ENCODE measurements around the gene OR8U1. TPM values are rescaled to one million over a fixed set of nuclear protein-coding genes. Genes with fewer than 3 reads are reported as not detected.

Gene OR8U1
- total and polyA plus RNA-seq, 2 donors from 2014 or later = not detected

DNA sequence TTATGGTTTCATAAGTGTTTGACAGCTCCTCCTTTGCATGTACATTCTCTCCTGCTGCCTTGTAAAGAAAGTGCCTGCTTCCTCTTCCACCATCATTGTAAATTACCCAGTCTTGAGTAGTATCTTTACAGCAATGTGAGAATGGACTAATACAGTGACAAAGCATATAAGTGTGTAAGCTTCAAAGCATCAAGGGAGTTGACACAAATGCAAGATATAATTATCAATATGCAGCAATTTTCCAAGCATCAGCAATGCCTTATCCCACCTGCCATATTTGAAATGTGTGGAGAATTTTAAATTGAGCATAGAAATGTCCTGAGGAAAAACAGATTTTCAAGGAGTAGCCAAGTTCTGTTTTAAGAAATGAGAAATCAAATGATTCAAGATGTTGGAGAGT, 35.4 kb downstream of the OR8U1 start:
- H3K27me3 ChIP-seq (ENCODE audit: control insufficient read depth, insufficient read depth, low read length) = no peaks in the 10 kb centered on the region
- no peak overlapping the region for H3K27ac ChIP-seq (ENCODE audit: low read depth in 2 of 2, low read length in 2 of 2)
- FAIRE-seq (no peak), DNase-seq (no peak)
- intact Hi-C loops (cut with DNase I) = no loop called here
- H3K4me1 ChIP-seq (ENCODE audit: control insufficient read depth in 2 of 3, insufficient read depth in 2 of 3, low read depth in 1 of 3, low read length in 3 of 3) = no peaks in the 10 kb centered on the region
- no peak overlapping the region for H3K9ac ChIP-seq (ENCODE audit: low read length in 3 of 3)
- H3K9me3 ChIP-seq (ENCODE audit: control insufficient read depth in 2 of 3, insufficient read depth in 1 of 3, low read length in 3 of 3) = no peaks in the 10 kb centered on the region
- TF ChIP-seq, protein P1, sequence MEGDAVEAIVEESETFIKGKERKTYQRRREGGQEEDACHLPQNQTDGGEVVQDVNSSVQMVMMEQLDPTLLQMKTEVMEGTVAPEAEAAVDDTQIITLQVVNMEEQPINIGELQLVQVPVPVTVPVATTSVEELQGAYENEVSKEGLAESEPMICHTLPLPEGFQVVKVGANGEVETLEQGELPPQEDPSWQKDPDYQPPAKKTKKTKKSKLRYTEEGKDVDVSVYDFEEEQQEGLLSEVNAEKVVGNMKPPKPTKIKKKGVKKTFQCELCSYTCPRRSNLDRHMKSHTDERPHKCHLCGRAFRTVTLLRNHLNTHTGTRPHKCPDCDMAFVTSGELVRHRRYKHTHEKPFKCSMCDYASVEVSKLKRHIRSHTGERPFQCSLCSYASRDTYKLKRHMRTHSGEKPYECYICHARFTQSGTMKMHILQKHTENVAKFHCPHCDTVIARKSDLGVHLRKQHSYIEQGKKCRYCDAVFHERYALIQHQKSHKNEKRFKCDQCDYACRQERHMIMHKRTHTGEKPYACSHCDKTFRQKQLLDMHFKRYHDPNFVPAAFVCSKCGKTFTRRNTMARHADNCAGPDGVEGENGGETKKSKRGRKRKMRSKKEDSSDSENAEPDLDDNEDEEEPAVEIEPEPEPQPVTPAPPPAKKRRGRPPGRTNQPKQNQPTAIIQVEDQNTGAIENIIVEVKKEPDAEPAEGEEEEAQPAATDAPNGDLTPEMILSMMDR (IDR thresholded peaks at IDR 0.05; ENCODE audit: borderline replicate concordance, extremely low read depth, insufficient read depth) = no peak
- H3K36me3 ChIP-seq (ENCODE audit: control insufficient read depth in 2 of 3, insufficient read depth in 3 of 3, low read length in 3 of 3) = no peaks in the 10 kb centered on the region
- H3K4me3 ChIP-seq (ENCODE audit: low read length in 3 of 3) = no peak overlapping the region

GRCh38 chr11:56412396-56412795, 37.0 kb downstream of the OR8U1 start, which contains the start of gene OR5AL1:
OR5AL1 (plus strand) TSS chr11:56412696.
- Histone ChIP-seq H3K4me3 (ENCODE audit: low read length in 3 of 3) (no peak within 1 kb of the TSS), H3K36me3 (ENCODE audit: control insufficient read depth in 2 of 3, insufficient read depth in 3 of 3, low read length in 3 of 3) (no peaks in the 10 kb centered on the region), H3K9ac (ENCODE audit: low read length in 3 of 3) (no peak within 1 kb of the TSS), H3K27me3 (ENCODE audit: control insufficient read depth, insufficient read depth, low read length) (no peaks in the 10 kb centered on the region), H3K9me3 (ENCODE audit: control insufficient read depth in 2 of 3, insufficient read depth in 1 of 3, low read length in 3 of 3) (no peaks in the 10 kb centered on the region), H3K27ac (ENCODE audit: low read depth in 2 of 2, low read length in 2 of 2) (no peak within 1 kb of the TSS), H3K4me1 (ENCODE audit: control insufficient read depth in 2 of 3, insufficient read depth in 2 of 3, low read depth in 1 of 3, low read length in 3 of 3) (no peaks in the 10 kb centered on the region)
- TF ChIP-seq, protein P1 (IDR thresholded peaks at IDR 0.05; ENCODE audit: borderline replicate concordance, extremely low read depth, insufficient read depth) = no peak
- FAIRE-seq (no peak), DNase-seq (no peak)
- intact Hi-C loops (cut with DNase I) = no loop called here

Other genes with a start within 250 kb of the OR8U1 start
- gene OR8J3, start 235.4 kb upstream of the OR8U1 start, total RNA-seq = not detected
- gene OR8J3, start 235.4 kb upstream of the OR8U1 start, polyA plus RNA-seq (ENCODE audit: insufficient read depth, low read depth, low replicate concordance) = not detected
- gene OR8K5, start 215.3 kb upstream of the OR8U1 start, total RNA-seq = not detected
- gene OR8K5, start 215.3 kb upstream of the OR8U1 start, polyA plus RNA-seq (ENCODE audit: insufficient read depth, low read depth, low replicate concordance) = not detected
- gene OR5J2, start 199.0 kb upstream of the OR8U1 start, total RNA-seq = not detected
- not detected for gene OR5J2, start 199.0 kb upstream of the OR8U1 start, polyA plus RNA-seq (ENCODE audit: insufficient read depth, low read depth, low replicate concordance)
- gene OR5T2, start 141.4 kb upstream of the OR8U1 start, total RNA-seq = not detected
- not detected for gene OR5T2, start 141.4 kb upstream of the OR8U1 start, polyA plus RNA-seq (ENCODE audit: insufficient read depth, low read depth, low replicate concordance)
- not detected for gene OR5T3, start 123.4 kb upstream of the OR8U1 start, total RNA-seq
- not detected for gene OR5T3, start 123.4 kb upstream of the OR8U1 start, polyA plus RNA-seq (ENCODE audit: insufficient read depth, low read depth, low replicate concordance)
- gene OR5T1, start 101.5 kb upstream of the OR8U1 start, total RNA-seq = not detected
- gene OR5T1, start 101.5 kb upstream of the OR8U1 start, polyA plus RNA-seq (ENCODE audit: insufficient read depth, low read depth, low replicate concordance) = not detected
- not detected for gene OR8H1, start 83.4 kb upstream of the OR8U1 start, total RNA-seq
- gene OR8H1, start 83.4 kb upstream of the OR8U1 start, polyA plus RNA-seq (ENCODE audit: insufficient read depth, low read depth, low replicate concordance) = not detected
- not detected for gene OR8K3, start 60.5 kb upstream of the OR8U1 start, total RNA-seq
- gene OR8K3, start 60.5 kb upstream of the OR8U1 start, polyA plus RNA-seq (ENCODE audit: insufficient read depth, low read depth, low replicate concordance) = not detected
- gene OR8K1, start 29.6 kb upstream of the OR8U1 start, total RNA-seq = not detected
- gene OR8K1, start 29.6 kb upstream of the OR8U1 start, polyA plus RNA-seq (ENCODE audit: insufficient read depth, low read depth, low replicate concordance) = not detected
- not detected for gene OR8J1, start 21.3 kb upstream of the OR8U1 start, total RNA-seq
- not detected for gene OR8J1, start 21.3 kb upstream of the OR8U1 start, polyA plus RNA-seq (ENCODE audit: insufficient read depth, low read depth, low replicate concordance)
- not detected for gene OR5AL1, start 37.1 kb downstream of the OR8U1 start, total RNA-seq
- gene OR5AL1, start 37.1 kb downstream of the OR8U1 start, polyA plus RNA-seq (ENCODE audit: insufficient read depth, low read depth, low replicate concordance) = not detected
- gene OR5M3, start 97.7 kb downstream of the OR8U1 start, total RNA-seq = not detected
- not detected for gene OR5M3, start 97.7 kb downstream of the OR8U1 start, polyA plus RNA-seq (ENCODE audit: insufficient read depth, low read depth, low replicate concordance)
- gene OR5M8, start 115.7 kb downstream of the OR8U1 start, total RNA-seq = not detected
- gene OR5M8, start 115.7 kb downstream of the OR8U1 start, polyA plus RNA-seq (ENCODE audit: insufficient read depth, low read depth, low replicate concordance) = not detected
- not detected for gene OR5M11, start 167.6 kb downstream of the OR8U1 start, total RNA-seq
- gene OR5M11, start 167.6 kb downstream of the OR8U1 start, polyA plus RNA-seq (ENCODE audit: insufficient read depth, low read depth, low replicate concordance) = not detected
- gene OR5M10, start 202.1 kb downstream of the OR8U1 start, total RNA-seq = not detected
- not detected for gene OR5M10, start 202.1 kb downstream of the OR8U1 start, polyA plus RNA-seq (ENCODE audit: insufficient read depth, low read depth, low replicate concordance)
- gene OR5M1, start 239.2 kb downstream of the OR8U1 start, total RNA-seq = not detected
- not detected for gene OR5M1, start 239.2 kb downstream of the OR8U1 start, polyA plus RNA-seq (ENCODE audit: insufficient read depth, low read depth, low replicate concordance)